Measurements from ENCODE around the gene FGD1.

FGD1 gene

GRCh38 chrX:54470054-54470760, 25.8 kb downstream of the FGD1 start:
- DNase-seq = no peak

- no peak for DNase-seq
Observed at GRCh38 chrX:54452920-54453319, 43.1 kb downstream of the FGD1 start.

- no peak for DNase-seq
Observed at GRCh38 chrX:54449929-54450328, 46.1 kb downstream of the FGD1 start.

GRCh38 chrX:54447461-54447860, 48.6 kb downstream of the FGD1 start:
- DNase-seq = no peak

- no peak for DNase-seq
Observed at GRCh38 chrX:54446084-54446483, 50.0 kb downstream of the FGD1 start.

GRCh38 chrX:54444752-54445151, 51.3 kb downstream of the FGD1 start:
- no peak for DNase-seq

GRCh38 chrX:54442790-54443189, 53.2 kb downstream of the FGD1 start:
- DNase-seq = no peak

- DNase-seq = peak; percentile 23 to 72
Observed at GRCh38 chrX:54439960-54440871, 55.8 kb downstream of the FGD1 start, which contains the start of gene TSR2. Gene TSR2 (plus strand): TSS chrX:54440404. CDS start chrX:54440422, 18 bp downstream.

- DNase-seq = no peak
Observed at GRCh38 chrX:54435121-54435520, 60.9 kb downstream of the FGD1 start.

- no peak for DNase-seq
Observed at GRCh38 chrX:54430519-54430918, 65.5 kb downstream of the FGD1 start.

GRCh38 chrX:54427837-54428424, 68.1 kb downstream of the FGD1 start:
- no peak for DNase-seq

- DNase-seq = no peak
Observed at GRCh38 chrX:54423161-54423888, 72.7 kb downstream of the FGD1 start.

GRCh38 chrX:54422168-54422567, 73.9 kb downstream of the FGD1 start:
- DNase-seq = no peak

- DNase-seq = no peak
Observed at GRCh38 chrX:54419559-54420302, 76.3 kb downstream of the FGD1 start.

GRCh38 chrX:54416965-54417364, 79.1 kb downstream of the FGD1 start:
- no peak for DNase-seq

GRCh38 chrX:54415534-54416350, 80.3 kb downstream of the FGD1 start:
- no peak for DNase-seq

- no peak for DNase-seq
Observed at GRCh38 chrX:54413753-54414152, 82.3 kb downstream of the FGD1 start.

- DNase-seq = no peak
Observed at GRCh38 chrX:54411732-54412131, 84.3 kb downstream of the FGD1 start.

GRCh38 chrX:54407266-54407665, 88.8 kb downstream of the FGD1 start:
- DNase-seq = no peak

- no peak for DNase-seq
Observed at GRCh38 chrX:54397113-54397512, 98.9 kb downstream of the FGD1 start.
